Measurements from ENCODE around the gene GULP1. TPM values are rescaled to one million over a fixed set of nuclear protein-coding genes. Genes with fewer than 3 reads are reported as not detected.

Gene GULP1
- total and polyA plus RNA-seq, 2 experiments from 2014 or later = 94.6 to 181 TPM

- TF ChIP-seq CTCF (conservative IDR thresholded peaks at IDR 0.05; ENCODE audit: low read depth in 2 of 2) (no peak), EZH2phosphoT487 (IDR thresholded peaks at IDR 0.05; ENCODE audit: unreplicated experiment) (no peak), CREB1 (CRISPR knock-in tag; IDR thresholded peaks at IDR 0.05; ENCODE audit: low read depth) (no peak), ETS1 (IDR thresholded peaks at IDR 0.05) (no peak), STAT1 (IDR thresholded peaks at IDR 0.05; ENCODE audit: unreplicated experiment) (no peak), POLR2AphosphoS5 (IDR thresholded peaks at IDR 0.05; ENCODE audit: low read depth) (no peak), ZNF331 (CRISPR knock-in tag; IDR thresholded peaks at IDR 0.05; ENCODE audit: low read depth) (no peak), JUNB (IDR thresholded peaks at IDR 0.05; ENCODE audit: unreplicated experiment) (no peak), ZNF114 (CRISPR knock-in tag; IDR thresholded peaks at IDR 0.05) (no peak)
These were observed 243.2 kb downstream of the GULP1 start (continued) for GRCh38 chr2:188534875-188535274.

- H3K4me2 ChIP-seq = no peak overlapping the region
- no peaks in the 10 kb centered on the region; the same call in none of the 2 replicates for H3K79me2 ChIP-seq (replicated peaks; ENCODE audit: insufficient read depth)
- no peaks in the 10 kb centered on the region for H3F3A ChIP-seq (replicated peaks; ENCODE audit: low read depth)
- ATAC-seq (no peak), DNase-seq (ENCODE audit: low spot score) (no peak)
- Mint-ChIP-seq H3K36me3 (ENCODE audit: low read depth) (peaks cover 11% of the 10 kb centered on the region), H3K9me3 (0 out of 3 replicates have a peak, but pooled peaks cover 4% of the 10 kb centered on the region), H3K27ac (no peak overlapping the region), H3K4me3 (no peak overlapping the region), H3K4me1 (peaks cover 3% of the 10 kb centered on the region; the same call in 2 of the 3 replicates), H3K27me3 (ENCODE audit: insufficient read depth, low read depth, poor library complexity) (no peaks in the 10 kb centered on the region)
- no peak overlapping the region for H2AFZ ChIP-seq
- no peaks in the 10 kb centered on the region for H3K9me2 ChIP-seq (ENCODE audit: insufficient read depth)
- no peaks in the 10 kb centered on the region; the same call in 1 of the 2 replicates for H3K36me3 ChIP-seq (ENCODE audit: insufficient read depth)
- no peaks in the 10 kb centered on the region for H4K20me1 ChIP-seq (replicated peaks; ENCODE audit: insufficient read depth)
- no peaks in the 10 kb centered on the region for H3K4me1 ChIP-seq (ENCODE audit: insufficient read depth)
- H3K27me3 ChIP-seq (ENCODE audit: insufficient read depth) = no peaks in the 10 kb centered on the region
- no peak overlapping the region for H3K4me3 ChIP-seq
- H3K27ac ChIP-seq (ENCODE audit: low read depth) = no peak overlapping the region
- TF ChIP-seq ZNF114 (CRISPR knock-in tag; IDR thresholded peaks at IDR 0.05) = no peak
- TF ChIP-seq JUNB (IDR thresholded peaks at IDR 0.05; ENCODE audit: unreplicated experiment) = no peak
- TF ChIP-seq ZNF331 (CRISPR knock-in tag; IDR thresholded peaks at IDR 0.05; ENCODE audit: low read depth) = no peak
- no peak for TF ChIP-seq CTCF (conservative IDR thresholded peaks at IDR 0.05; ENCODE audit: low read depth in 2 of 2)
- TF ChIP-seq EZH2 (IDR thresholded peaks at IDR 0.05; ENCODE audit: low read depth, unreplicated experiment) = no peak
- TF ChIP-seq CREB1 (CRISPR knock-in tag; IDR thresholded peaks at IDR 0.05; ENCODE audit: low read depth) = no peak
- no peak for TF ChIP-seq ETS1 (IDR thresholded peaks at IDR 0.05)
- no peak for TF ChIP-seq POLR2AphosphoS5 (IDR thresholded peaks at IDR 0.05; ENCODE audit: low read depth)
- no peak for TF ChIP-seq REST (IDR thresholded peaks at IDR 0.05; ENCODE audit: unreplicated experiment)
These were observed 260.0 kb downstream of the GULP1 start for GRCh38 chr2:188551671-188552070.

Data from GM23338 (cell line).